NCI-H2196 treated with DMSO at 0.1 percent for 48 hours (cell line): Measurements from ENCODE around the gene CRABP2.
A peak's percentile ranks its signal among the peaks of the same experiment; 100 is the strongest.

Source experiments
- DNase-seq: peaks from one replicate; lab custom pipeline; 2025; ENCODE audit not compliant: unreplicated experiment; lab: John Stamatoyannopoulos, UW

Gene CRABP2

GRCh38 chr1:156742017-156742416, 36.6 kb upstream of the CRABP2 start:
- no peak for DNase-seq

DNA sequence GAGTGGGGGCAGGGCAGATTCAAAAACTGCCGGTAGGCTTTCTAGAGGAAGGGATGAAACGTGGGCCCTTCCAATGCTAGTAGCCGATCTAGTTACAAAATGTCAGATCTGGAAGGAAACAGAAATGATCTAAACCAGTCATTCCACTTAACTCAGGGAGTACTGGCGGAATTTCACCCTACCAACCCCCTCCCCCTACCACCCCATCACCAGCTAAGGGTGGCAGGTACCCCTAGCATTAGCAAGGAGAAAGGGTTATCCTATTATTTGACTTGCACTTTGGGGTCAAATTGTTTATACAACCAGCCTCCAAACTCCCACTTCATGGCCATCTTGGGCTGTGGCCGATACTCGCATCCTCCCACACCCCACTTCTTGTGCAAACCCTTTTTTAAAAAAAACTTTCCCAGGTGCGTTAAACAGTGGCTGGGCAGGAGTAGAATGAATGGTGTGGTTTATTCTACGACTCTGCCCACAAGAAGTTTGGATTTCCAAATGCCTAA, 36.1 kb upstream of the CRABP2 start:
- DNase-seq = no peak

- peak; percentile 100 for DNase-seq
Observed at GRCh38 chr1:156740741-156741480, 35.5 kb upstream of the CRABP2 start, which contains the start of gene MRPL24. Gene MRPL24 (minus strand): TSS chr1:156741088. CDS start chr1:156738704, 2,384 bp downstream.

DNA sequence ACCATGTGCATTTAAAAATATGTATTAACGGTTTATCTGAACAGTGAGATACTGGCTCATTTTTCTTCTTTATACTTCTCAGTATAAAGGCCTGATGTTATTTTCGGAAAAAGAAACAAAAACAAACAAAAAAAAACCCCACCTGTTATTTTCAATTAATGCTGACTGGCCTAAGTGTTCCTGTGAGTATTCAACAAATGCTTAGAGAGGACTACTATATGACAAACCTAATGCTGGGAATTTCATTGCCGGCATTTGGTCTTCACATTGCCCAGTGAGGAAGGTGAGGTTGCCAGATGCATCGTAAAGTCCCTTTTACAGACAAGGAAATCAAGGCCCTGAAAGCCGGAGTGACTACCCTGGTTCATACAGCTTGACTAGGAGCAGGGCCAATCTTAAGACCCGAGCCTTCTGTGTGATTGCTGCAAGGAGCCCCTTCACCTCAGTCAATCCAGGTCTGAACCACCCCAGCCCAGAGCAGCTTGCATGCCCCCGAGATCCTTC, 34.9 kb upstream of the CRABP2 start:
- no peak for DNase-seq

- DNase-seq = no peak
Observed at GRCh38 chr1:156738916-156739315, 33.5 kb upstream of the CRABP2 start.

- no peak for DNase-seq
Observed at GRCh38 chr1:156738407-156738806, 33.0 kb upstream of the CRABP2 start.

DNA sequence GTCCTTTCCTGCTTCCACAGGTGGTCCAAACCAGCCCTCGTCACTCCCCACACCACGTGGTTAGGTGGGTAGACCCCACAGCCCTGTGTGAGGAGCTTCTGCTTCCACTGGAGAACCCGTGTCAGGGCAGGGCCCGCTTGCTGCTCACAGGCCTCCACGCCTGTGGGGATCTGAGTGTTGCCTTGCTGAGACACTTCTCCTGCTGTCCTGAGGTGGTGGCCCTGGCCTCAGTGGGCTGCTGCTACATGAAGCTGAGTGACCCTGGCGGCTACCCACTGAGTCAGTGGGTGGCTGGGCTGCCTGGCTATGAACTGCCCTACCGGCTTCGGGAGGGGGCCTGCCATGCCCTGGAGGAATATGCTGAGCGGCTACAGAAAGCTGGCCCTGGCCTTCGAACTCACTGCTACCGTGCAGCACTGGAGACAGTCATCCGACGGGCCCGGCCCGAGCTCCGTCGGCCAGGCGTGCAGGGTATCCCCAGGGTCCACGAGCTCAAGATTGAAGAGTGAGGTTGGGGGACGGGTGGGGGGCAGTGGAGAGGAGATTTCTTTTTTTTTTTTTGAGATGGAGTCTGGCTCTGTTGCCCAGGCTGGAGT, 28.7 kb upstream of the CRABP2 start:
- no peak for DNase-seq

- peak; percentile 93 for DNase-seq
Observed at GRCh38 chr1:156728599-156729462, 23.4 kb upstream of the CRABP2 start, which contains the start of gene ISG20L2. Gene ISG20L2 (minus strand): TSS chr1:156728766. CDS start chr1:156727652, 1,114 bp downstream.

- DNase-seq = peak; percentile 77
Observed at GRCh38 chr1:156727926-156728598, 22.7 kb upstream of the CRABP2 start, which contains the start of gene METTL25B. Gene METTL25B (plus strand): TSS chr1:156728469. CDS start chr1:156729105, 636 bp downstream.

- DNase-seq = no peak
Observed at GRCh38 chr1:156727492-156727891, 22.1 kb upstream of the CRABP2 start.

GRCh38 chr1:156726549-156727226, 21.3 kb upstream of the CRABP2 start:
- DNase-seq = peak; percentile 45

DNA sequence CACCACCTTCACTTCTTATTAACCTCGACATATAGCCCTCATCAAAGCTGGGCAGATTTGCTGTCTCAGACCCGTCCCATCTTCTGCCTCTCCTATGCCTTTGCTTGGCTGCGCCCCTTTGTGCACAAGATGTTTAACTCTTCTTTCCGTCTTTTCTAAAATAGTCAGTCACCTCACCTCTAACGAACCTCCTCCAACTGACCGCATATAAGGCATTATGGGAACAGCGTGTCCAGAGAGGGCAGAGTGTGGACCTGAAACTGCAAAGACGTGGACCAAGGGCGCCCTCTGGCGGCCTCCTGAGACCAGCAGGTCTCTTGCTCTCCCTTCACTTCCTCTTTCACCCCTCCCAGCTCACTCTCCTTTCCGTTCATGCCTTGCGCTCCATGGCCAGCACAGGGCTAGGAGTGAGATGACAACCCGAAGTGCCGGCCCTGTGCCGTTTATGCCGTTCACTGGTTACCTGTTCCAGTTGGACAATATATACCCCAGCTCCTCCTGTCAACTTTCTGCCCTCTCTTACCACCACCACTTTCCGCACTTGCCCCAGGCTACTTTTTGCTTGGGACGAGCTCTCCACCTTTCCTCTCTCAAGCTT, 20.4 kb upstream of the CRABP2 start:
- peak; percentile 92 for DNase-seq

- DNase-seq = no peak
Observed at GRCh38 chr1:156721535-156721934, 16.2 kb upstream of the CRABP2 start.

- no peak for DNase-seq
Observed at GRCh38 chr1:156721131-156721530, 15.7 kb upstream of the CRABP2 start.

DNA sequence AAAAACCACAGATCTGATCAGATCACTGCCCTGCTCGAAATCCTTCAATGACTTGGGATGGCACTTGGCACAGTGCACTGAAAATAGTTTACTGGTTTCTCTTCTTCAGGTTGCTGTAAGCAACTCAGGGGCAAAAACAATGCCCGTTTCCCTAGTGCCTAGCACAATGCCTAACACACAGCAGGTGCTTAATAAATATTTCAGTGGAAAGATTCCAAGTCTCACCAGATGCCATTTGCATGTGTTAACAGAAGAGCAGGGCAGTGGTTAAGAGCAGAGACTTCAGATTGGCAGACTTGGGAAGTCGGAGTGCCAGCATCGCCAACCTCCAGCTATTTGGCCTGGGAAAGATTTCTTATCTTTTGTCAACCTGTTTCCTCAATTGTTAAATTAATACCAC, 12.0 kb upstream of the CRABP2 start:
- no peak for DNase-seq

- DNase-seq = no peak
Observed at GRCh38 chr1:156714830-156715229, 9.4 kb upstream of the CRABP2 start.

GRCh38 chr1:156712626-156713025, 7.2 kb upstream of the CRABP2 start:
- no peak for DNase-seq

- no peak for DNase-seq
Observed at GRCh38 chr1:156711011-156711817, 5.8 kb upstream of the CRABP2 start.
